Measurements from ENCODE around the gene REPS2.
"Not testable (repeated sequence)": the region's sequence is repeated elsewhere in the genome, so short reads cannot be mapped to it uniquely, and the experiment has no call there.

The REPS2 gene

GRCh38 chrX:16946361-16946964 is at the start of gene REPS2:
Gene REPS2, plus strand, starts transcription at chrX:16946658. Its CDS starts 204 bp downstream, at chrX:16946862.
- no peak for DNase-seq (ENCODE audit: low read depth)

- no peak for DNase-seq (ENCODE audit: low read depth)
Measured at GRCh38 chrX:16897445-16897844, 49.0 kb upstream of the REPS2 start.

- DNase-seq (ENCODE audit: low read depth): no peak
Measured at GRCh38 chrX:16903274-16904022, 43.0 kb upstream of the REPS2 start.

DNA sequence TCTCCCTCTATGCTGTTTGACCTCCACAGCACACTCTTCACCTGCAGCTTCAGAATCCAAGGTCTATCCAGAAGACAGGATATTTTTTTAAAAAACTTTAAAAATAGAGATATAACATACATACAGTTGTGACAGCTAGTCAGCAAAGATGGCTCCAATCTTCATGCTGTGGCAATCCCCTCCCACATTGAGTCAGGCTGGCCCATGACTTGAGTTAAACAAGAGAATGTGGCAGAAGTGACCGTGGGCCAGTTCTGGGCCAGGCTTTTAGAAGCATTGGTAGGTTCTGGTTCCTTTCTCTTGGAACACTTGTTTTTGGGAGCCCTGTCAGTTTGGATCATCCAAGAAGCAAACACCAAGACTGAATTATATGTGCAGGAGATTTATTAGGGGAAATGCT is 36.1 kb upstream of the REPS2 start:
- DNase-seq (ENCODE audit: low read depth): no peak

GRCh38 chrX:16914058-16914457 is 32.4 kb upstream of the REPS2 start:
- DNase-seq (ENCODE audit: low read depth): no peak

DNA sequence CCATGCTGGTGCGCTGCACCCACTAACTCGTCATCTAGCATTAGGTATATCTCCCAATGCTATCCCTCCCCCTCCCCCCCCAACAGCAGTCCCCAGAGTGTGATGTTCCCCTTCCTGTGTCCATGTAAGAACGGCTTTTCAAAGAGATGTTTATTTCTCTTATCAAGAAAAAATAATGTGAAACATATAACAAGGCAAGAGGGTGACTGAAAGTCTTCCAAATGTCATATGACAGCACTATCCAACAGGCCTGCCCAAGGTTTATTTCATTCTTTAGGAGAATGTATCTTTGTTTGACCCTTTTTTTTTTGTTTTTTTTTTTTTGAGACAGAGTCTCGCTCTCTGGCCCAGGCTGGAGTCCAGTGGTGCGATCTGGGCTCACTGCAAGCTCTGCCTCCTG is 29.9 kb upstream of the REPS2 start:
- DNase-seq (ENCODE audit: low read depth): no peak

DNA sequence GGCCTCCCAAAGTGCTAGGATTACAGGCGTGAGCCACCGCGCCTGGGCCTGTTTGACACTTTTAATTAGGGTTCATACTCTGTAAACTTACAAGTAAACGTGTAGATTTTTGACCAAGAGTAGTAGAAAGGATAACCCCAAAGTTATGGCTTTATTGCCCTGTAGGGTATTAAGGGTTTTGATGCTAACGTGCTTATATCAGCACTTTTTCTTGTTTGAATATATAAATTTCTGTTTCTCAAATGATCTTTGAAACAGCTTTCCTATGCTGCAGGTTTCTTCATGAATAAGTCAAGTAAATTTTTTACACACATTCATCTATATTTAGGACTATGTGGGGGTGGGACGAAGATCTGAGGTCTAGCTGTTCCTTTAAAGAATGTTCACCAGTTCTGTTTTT is 29.3 kb upstream of the REPS2 start:
- DNase-seq (ENCODE audit: low read depth): no peak

GRCh38 chrX:16918979-16919378 is 27.5 kb upstream of the REPS2 start:
- DNase-seq (ENCODE audit: low read depth): no peak

GRCh38 chrX:16920075-16920474 is 26.4 kb upstream of the REPS2 start:
- no peak for DNase-seq (ENCODE audit: low read depth)

GRCh38 chrX:16923157-16923556 is 23.3 kb upstream of the REPS2 start:
- no peak for DNase-seq (ENCODE audit: low read depth)

DNA sequence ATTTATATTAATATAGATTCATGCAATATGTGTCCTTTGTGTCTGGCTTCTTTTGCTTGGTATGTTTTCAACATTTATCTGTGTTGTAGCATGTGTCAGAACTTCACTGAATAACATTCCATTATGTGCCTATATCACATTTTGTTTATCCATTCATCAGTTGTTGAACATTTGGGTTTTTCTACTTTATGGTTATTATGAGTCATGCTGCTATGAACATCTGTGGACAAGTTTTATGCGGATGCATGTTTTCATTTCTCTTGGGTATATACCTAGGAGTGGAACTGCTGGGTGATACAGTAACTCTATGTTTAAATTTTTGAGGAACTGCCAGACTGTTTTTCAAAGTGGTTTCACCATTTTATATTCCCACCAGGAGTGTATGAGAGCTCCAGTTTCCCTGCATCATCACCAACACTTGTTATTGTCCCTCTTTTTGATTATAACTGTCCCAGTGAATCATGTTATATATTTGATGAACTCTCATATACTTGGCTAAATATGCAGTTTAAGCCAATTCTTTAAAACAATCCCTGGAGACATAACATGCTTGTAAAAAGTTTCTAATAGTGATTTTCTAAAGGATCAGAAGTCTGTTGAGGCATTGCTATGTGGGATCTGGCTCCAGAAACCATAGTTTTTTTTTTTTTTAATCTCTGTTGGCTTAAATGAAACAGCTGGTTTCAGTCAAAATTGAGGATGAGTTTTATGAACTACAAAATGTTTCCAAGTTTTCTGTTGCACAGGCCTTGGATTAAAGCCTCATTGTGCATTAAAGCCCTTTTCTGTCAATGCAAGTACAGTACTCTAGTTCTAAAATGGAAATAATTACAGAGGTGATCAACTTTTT is 21.6 kb upstream of the REPS2 start:
- no peak for DNase-seq (ENCODE audit: low read depth)

GRCh38 chrX:16930392-16930791 is 16.1 kb upstream of the REPS2 start:
- DNase-seq (ENCODE audit: low read depth): no peak

DNA sequence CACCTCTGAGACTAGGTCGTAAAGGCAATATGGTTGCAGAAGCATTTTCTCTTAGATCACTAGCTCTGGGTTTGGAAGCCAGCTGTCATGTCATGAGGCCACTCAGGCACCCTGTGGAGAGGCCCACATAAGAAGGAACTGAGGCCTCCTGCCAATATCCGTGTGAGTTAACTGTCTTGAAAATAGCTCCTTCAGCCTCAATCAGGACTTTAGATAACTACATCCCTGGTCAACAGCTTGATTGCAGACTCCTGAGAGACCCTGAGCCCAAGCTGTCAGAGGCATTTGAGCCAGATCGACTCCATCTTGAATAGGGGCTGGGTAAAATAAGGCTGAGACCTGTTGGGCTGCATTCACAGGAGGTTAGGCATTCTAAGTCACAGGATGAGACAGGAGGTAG is 15.1 kb upstream of the REPS2 start:
- no peak for DNase-seq (ENCODE audit: low read depth)

DNA sequence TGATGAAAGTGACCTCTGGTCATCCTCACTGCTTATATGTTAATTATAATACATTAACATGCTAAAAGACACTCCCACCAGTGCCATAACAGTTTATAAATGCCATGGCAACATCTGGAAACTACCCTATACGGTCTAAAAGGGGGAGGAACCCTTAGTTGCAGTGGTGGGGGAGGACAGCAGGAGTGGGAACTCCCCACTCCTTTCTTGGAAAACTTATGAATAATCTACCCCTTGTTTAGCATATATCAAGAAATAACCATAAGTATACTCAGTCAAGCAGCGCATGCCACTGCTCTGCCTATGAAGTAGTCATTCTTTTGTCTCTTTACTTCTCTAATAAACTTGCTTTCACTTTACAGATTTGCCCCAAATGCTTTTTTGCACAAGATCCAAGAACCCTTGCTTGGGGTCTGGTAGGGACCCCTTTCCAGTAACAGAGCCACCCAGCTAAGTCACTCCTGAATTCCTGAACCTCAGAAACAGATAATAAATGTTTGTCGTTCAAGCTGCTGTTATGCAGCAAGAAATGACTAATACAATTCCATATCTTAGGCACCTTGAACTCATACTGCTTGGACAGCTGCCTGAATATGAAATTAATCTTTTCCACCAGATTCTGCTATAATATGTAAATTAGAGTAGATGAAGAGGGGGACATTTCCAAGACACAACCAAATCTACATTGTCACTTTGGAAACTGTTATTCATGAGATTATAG is 14.4 kb upstream of the REPS2 start:
- no peak for DNase-seq (ENCODE audit: low read depth)

DNA sequence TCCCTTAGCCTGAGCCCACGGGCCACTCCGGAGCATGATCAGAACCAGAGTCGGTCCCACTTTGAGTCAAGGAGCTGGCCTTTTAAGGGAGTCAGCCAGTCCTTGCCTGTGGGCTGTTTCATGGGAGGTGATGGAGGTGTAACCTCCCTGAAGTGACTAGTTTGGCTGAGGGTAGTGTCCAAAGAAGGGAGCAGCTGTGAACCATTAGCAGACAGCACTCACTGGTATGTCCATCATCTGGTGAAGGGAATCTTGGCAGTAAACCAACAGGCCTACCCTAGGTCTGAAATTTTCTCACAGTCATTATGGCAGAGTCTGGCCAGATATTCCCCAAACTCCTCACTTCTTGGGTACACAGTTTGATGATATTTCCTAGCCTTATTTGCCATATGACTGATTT is 12.3 kb upstream of the REPS2 start:
- DNase-seq (ENCODE audit: low read depth): no peak

DNA sequence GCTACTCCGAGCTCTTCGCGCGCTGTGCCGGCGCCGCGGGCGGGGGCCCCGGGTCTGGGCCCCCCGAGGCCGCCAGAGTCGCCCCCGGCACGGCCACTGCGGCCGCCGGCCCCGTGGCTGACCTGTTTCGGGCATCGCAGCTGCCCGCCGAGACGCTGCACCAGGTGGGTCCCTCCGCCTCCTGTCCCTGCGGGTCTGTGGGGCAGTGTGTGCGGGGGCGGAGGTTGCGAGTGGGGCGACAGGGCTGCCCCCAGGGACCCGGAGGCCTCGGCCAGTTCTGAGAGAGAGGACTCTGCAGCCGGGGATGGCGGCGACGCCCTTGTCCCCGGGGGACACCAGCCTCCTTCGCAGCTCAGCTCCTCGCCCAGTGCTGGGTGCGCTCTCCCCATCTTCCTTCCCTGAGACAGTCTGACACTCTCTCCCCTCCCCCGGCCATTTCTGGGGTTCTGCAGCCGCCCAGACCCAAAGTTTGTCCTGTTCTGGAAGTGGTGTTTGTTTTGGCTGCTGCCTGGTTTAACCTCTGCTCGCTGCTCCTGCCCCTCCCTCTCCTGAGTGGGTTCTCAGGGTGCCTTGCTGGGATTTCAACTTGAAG is 609 bp downstream of the REPS2 start:
- no peak for DNase-seq (ENCODE audit: low read depth)

DNA sequence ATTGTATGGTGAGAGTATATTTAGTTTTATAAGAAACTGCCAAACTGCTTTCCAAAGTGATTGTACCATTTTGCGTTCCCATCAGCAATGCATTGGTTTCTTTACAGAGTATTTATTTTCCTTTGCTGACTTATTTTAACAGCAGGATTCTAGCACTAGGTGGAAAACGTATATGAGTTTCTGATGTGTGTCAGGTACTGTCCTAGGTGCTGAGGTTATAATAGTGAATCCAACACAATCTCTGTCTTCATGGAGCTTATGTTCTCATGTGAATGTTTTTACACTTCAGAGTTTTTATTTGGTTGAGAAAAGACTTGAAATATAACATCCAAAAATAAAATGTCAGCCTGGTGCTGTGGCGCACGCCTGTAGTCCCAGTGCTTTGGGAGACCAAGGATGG is 4.0 kb downstream of the REPS2 start:
- no peak for DNase-seq (ENCODE audit: low read depth)

DNA sequence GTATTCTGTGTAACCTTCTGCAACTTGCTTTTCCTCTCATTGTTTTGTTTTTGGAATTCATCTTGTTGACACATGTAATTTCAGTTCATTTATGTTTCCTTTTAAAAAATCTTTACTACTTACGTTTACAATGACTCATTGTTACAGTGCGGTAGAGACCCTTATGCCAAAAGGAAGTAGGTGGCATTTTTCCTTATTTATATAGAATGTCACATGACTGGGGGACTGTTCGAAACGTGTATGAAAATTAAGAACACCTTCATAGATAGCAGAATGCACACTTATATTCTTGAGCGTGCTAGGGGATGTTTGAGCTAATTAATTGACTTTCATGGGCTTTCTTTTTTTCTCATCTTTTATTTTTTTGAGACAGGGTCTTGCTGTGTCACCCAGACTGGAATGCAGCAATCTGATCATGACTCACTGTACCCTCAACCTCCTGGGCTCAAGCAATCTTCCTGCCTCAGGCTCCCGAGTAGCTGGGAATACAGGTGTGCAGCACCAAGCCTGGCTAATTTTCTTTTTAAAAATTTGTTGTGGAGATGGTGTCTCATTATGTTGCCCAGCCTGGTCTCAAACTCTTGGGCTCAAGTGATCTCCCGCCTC is 7.3 kb downstream of the REPS2 start:
- DNase-seq (ENCODE audit: low read depth): no peak

DNA sequence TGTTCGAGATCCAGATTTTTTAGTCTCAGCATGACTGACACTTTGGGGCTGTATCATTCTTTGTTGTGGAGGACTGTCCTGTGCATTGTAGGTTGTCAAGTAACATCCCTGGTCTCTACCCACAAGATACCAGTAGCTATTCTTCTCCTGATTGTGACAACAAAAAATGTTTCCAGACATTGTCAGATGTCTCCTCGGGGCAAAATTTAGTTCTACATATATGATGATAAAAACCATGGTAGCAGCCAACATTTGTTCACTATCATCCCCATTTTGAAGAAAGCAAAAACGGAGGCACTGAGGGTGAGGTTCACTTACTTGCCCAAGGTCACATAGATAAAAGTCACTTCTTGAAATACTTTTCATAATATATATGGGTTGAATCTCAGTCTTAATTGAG is 11.3 kb downstream of the REPS2 start:
- no peak for DNase-seq (ENCODE audit: low read depth)

DNA sequence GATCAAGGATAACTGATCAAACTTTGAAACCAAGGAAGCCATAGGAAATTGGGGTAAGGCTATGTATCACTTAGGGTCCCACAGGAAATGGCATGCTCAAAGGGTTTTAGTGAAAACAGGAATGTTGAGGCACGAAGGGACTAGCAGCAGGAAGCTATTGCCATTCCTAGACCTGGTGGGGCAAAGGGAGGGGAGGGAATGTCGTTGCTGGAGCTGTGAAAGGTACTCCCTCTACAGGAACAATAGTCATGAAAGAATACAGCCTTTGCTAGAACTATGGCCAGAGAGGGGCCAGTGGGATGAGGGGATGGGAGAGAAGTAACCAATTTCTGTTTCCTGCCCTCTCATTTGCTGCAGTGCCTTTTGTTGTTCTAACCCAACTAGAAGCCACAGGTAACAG is 11.9 kb downstream of the REPS2 start:
- no peak for DNase-seq (ENCODE audit: low read depth)

DNA sequence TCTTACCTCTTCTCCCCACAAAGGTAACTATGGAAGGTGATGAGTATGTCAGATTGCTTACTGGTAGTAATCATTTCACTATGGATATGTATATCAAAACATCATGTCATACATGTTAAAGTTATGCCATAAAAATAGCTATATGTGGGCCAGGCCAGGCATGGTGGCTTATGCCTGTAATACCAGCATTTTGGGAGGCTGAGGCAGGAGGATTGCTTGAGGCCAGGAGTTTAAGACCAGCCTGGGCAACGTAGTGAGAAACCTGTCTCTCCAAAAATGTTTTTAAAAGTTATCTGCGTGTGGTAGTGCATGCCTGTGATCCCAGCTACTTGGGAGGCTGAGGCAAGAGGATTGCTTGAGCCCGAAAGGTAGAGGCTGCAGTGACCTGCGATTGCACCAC is 16.2 kb downstream of the REPS2 start:
- not testable (repeated sequence) for DNase-seq (ENCODE audit: low read depth)

DNA sequence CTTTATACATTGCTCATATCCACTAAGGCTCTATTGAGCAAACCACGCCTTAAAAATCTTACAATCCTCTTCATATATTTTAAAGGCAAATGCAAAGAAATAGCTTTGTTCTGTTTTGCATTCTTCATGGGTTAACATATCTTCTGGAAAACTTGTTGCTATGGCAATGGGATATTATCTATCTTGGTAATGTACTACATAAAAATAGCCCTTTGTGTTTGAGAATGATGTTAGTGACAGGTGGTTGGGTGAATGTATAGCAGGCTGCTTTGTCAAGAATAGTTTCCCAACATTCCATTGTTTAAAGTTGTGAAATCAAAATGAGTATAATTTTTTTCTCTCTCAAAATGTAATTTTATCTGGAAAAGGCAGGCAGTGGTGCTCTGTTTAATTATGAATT is 16.8 kb downstream of the REPS2 start:
- DNase-seq (ENCODE audit: low read depth): no peak

Data from HS-5 (cell line).